ENCODE data around the gene ITGAL. TPM values are rescaled to one million over a fixed set of nuclear protein-coding genes. Genes with fewer than 3 reads are reported as not detected.

ITGAL gene
- total and polyA plus RNA-seq, 2 experiments from 2014 or later = 0.95 to 3.4 TPM

DNA sequence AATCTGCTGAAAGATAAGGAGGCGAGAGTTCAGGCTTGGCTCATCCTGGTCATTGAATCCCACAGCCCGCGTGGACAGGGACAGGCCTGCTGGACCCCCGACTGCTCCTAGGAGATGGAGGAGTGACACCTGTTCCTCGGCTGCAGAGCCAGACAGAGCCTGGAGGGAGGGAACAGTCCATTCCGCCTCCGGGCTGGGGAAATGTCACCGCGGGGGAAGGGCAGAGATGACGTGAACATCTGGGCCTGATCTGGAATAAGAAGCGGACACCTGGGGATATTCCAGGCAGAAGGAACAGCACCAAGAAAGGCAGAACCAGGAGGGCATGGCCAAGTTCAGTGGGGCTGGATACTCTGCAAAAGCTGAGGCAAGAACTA lies 60.6 kb downstream of the ITGAL start:
- 77% methylated on average over 11 of the region's 11 CpGs for WGBS (ENCODE audit: low lambda C conversion rate, missing lambda C conversion rate)
- TF ChIP-seq, protein P1, sequence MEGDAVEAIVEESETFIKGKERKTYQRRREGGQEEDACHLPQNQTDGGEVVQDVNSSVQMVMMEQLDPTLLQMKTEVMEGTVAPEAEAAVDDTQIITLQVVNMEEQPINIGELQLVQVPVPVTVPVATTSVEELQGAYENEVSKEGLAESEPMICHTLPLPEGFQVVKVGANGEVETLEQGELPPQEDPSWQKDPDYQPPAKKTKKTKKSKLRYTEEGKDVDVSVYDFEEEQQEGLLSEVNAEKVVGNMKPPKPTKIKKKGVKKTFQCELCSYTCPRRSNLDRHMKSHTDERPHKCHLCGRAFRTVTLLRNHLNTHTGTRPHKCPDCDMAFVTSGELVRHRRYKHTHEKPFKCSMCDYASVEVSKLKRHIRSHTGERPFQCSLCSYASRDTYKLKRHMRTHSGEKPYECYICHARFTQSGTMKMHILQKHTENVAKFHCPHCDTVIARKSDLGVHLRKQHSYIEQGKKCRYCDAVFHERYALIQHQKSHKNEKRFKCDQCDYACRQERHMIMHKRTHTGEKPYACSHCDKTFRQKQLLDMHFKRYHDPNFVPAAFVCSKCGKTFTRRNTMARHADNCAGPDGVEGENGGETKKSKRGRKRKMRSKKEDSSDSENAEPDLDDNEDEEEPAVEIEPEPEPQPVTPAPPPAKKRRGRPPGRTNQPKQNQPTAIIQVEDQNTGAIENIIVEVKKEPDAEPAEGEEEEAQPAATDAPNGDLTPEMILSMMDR (IDR thresholded peaks at IDR 0.05; ENCODE audit: poor library complexity) = no peak
- no peak for TF ChIP-seq EZH2phosphoT487 (IDR thresholded peaks at IDR 0.05; ENCODE audit: low read depth, severe bottlenecking, unreplicated experiment)
- TF ChIP-seq EZH2 (IDR thresholded peaks at IDR 0.05; ENCODE audit: borderline replicate concordance) = no peak
- Histone ChIP-seq H3K36me3 (replicated peaks; ENCODE audit: insufficient read depth, low read depth) (no peaks in the 10 kb centered on the region), H3K4me1 (ENCODE audit: insufficient read depth) (peaks cover 25% of the 10 kb centered on the region), H3K9me3 (ENCODE audit: low read depth) (no peaks in the 10 kb centered on the region), H3K4me2 (peak overlapping the region; percentile 81), H3K27me3 (no peaks in the 10 kb centered on the region), H3K79me2 (peaks cover 42% of the 10 kb centered on the region), H3K27ac (no peak overlapping the region), H3K9me2 (replicated peaks; ENCODE audit: insufficient read depth) (no peaks in the 10 kb centered on the region), H2AFZ (no peak overlapping the region), H3K4me3 (no peak overlapping the region), H4K20me1 (ENCODE audit: insufficient read depth, poor library complexity, severe bottlenecking) (no peaks in the 10 kb centered on the region)
- no peak for DNase-seq (ENCODE audit: low spot score)

DNA sequence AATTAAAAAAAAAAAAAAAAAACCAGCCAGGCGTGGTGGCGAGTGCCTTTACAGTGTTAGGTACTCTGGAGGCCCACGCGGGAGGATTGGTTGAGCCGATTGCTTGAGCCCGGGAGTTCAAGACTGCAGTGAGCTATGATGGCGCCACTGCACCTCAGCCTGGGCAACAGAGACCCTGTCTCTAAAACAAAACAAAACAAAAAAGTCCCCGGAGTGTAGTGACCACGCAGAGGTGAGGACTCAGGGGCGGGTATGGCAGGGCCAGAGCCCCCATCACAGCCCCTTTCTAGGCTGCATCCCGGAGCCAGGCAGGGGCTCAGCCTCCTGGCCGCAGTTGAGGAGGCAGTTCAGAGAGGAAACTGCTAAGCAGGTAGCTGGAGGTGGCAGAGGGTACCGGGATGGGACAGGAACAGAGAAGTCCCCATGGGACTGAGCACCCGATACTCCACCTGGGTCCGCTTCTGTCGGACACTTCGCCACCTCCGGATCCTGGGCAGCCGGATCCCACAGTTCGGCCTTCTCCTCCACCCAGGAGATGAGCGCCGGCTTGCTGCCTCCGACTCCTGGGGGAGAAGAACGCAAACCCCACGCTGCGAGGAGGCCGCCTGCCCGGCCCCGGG lies 61.3 kb downstream of the ITGAL start:
- peak overlapping the region; percentile 53 for H3K4me3 ChIP-seq
- H4K20me1 ChIP-seq (ENCODE audit: insufficient read depth, poor library complexity, severe bottlenecking) = no peaks in the 10 kb centered on the region
- H3K4me2 ChIP-seq = peak overlapping the region; percentile 81
- WGBS (ENCODE audit: low lambda C conversion rate, missing lambda C conversion rate) = 38% methylated on average over 29 of the region's 29 CpGs
- DNase-seq (ENCODE audit: low spot score) = no peak
- H3K4me1 ChIP-seq (ENCODE audit: insufficient read depth) = peaks cover 22% of the 10 kb centered on the region
- H3K9me3 ChIP-seq (ENCODE audit: low read depth) = no peaks in the 10 kb centered on the region
- H3K27ac ChIP-seq = peak overlapping the region; percentile 97
- H3K36me3 ChIP-seq (replicated peaks; ENCODE audit: insufficient read depth, low read depth) = no peaks in the 10 kb centered on the region
- H3K79me2 ChIP-seq = peaks cover 42% of the 10 kb centered on the region
- TF ChIP-seq EZH2phosphoT487 (IDR thresholded peaks at IDR 0.05; ENCODE audit: low read depth, severe bottlenecking, unreplicated experiment) (no peak), EZH2 (IDR thresholded peaks at IDR 0.05; ENCODE audit: borderline replicate concordance) (no peak)
- TF ChIP-seq, protein P1 (IDR thresholded peaks at IDR 0.05; ENCODE audit: poor library complexity) = no peak
- H3K27me3 ChIP-seq = no peaks in the 10 kb centered on the region
- H2AFZ ChIP-seq = peak overlapping the region; percentile 74
- H3K9me2 ChIP-seq (replicated peaks; ENCODE audit: insufficient read depth) = no peaks in the 10 kb centered on the region

DNA sequence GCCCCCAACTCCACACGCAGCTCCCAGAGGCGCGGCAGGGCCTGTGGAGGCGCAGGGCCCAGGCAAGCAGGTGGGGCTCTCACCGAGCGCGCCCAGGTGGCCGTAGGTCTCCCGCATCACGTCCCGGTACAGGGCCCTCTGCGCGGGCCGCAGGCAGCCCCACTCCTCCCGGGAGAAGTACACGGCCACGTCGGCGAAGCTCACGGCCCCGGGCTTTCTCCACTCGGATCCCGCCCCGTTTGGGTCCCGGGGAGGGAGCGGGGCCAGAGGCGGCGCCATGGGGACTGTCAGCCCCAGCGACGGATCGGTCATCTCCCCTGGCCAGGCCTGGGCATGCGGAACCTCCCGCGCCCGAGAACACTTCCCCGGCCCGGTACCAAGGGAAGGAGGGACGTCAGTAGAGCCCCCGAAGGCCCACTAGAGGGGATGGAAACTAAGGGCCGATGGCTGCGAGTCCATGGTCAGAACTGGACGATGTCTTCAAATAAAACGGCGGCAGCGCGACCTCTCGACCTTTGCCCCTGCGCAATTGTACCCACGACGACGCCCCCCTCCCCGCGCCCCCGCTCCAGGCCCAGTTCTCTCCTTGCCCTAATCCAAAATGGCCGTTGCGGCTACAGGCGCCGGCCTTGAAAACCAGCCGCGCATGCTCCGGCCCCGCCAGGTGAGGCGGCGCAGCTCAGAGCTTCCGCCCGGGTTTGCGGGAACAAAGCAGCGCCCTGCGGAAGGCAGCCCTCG lies 62.0 kb downstream of the ITGAL start, which contains the start of gene ZNF747:
TSS of gene ZNF747 (minus strand) at position 491 of the 738 bp plus-strand sequence. CDS start at position 312, 179 bp downstream.
- H4K20me1 ChIP-seq (ENCODE audit: insufficient read depth, poor library complexity, severe bottlenecking) = no peaks in the 10 kb centered on the region
- H3K79me2 ChIP-seq = peaks cover 42% of the 10 kb centered on the region
- DNase-seq (ENCODE audit: low spot score) = peak; percentile 94
- peak within 1 kb of the TSS; percentile 78 for H2AFZ ChIP-seq
- peak within 1 kb of the TSS; percentile 53 for H3K4me3 ChIP-seq
- peak within 1 kb of the TSS; percentile 97 for H3K27ac ChIP-seq
- no peaks in the 10 kb centered on the region for H3K9me2 ChIP-seq (replicated peaks; ENCODE audit: insufficient read depth)
- WGBS (ENCODE audit: low lambda C conversion rate, missing lambda C conversion rate) = 6% methylated on average over 60 of the region's 70 CpGs
- H3K27me3 ChIP-seq = no peaks in the 10 kb centered on the region
- peaks cover 22% of the 10 kb centered on the region for H3K4me1 ChIP-seq (ENCODE audit: insufficient read depth)
- no peaks in the 10 kb centered on the region for H3K9me3 ChIP-seq (ENCODE audit: low read depth)
- TF ChIP-seq EZH2 (IDR thresholded peaks at IDR 0.05; ENCODE audit: borderline replicate concordance) (no peak), EZH2phosphoT487 (IDR thresholded peaks at IDR 0.05; ENCODE audit: low read depth, severe bottlenecking, unreplicated experiment) (no peak)
- TF ChIP-seq, protein P1 (IDR thresholded peaks at IDR 0.05; ENCODE audit: poor library complexity) = no peak
- no peaks in the 10 kb centered on the region for H3K36me3 ChIP-seq (replicated peaks; ENCODE audit: insufficient read depth, low read depth)
- peak within 1 kb of the TSS; percentile 81 for H3K4me2 ChIP-seq

Data from hepatocyte (in vitro differentiated cells).